RWPE2 (cell line): ENCODE results near the gene GRAMD4.

Experiments
- ATAC-seq: fragments of 200-7000 bp; cut with Tn5 transposase; 3 replicates; pipeline ENCODE4 v1.9.1; 2021; ENCODE audit warnings: low read depth
- DNase-seq: peaks from one replicate; pipeline ENCODE4 v3.0.0-alpha.2; 2020; ENCODE audit warnings: low spot score
- H3K27ac ChIP-seq: fragments of 450-650 bp; 2 replicates; pipeline ENCODE4 v1.5.1; 2017; ENCODE audit warnings: mild to moderate bottlenecking; ENCODE audit not compliant: poor library complexity, severe bottlenecking
- H3K27me3 ChIP-seq: fragments of 250-450 bp; sonication (Bioruptor Pico); 2 replicates; pipeline ENCODE4 v1.5.1; 2021; ENCODE audit warnings: mild to moderate bottlenecking, moderate library complexity; ENCODE audit not compliant: insufficient read depth, poor library complexity, severe bottlenecking
- H3K36me3 ChIP-seq: fragments of 250-450 bp; sonication (Bioruptor Pico); 2 replicates; pipeline ENCODE4 v1.5.1; 2020; ENCODE audit warnings: low read depth, mild to moderate bottlenecking, moderate library complexity
- H3K4me1 ChIP-seq: fragments of 250-450 bp; sonication (Bioruptor Pico); 2 replicates; pipeline ENCODE4 v1.5.1; 2021; ENCODE audit warnings: mild to moderate bottlenecking, moderate library complexity; ENCODE audit not compliant: insufficient read depth, poor library complexity, severe bottlenecking
- H3K4me3 ChIP-seq: fragments of 250-450 bp; sonication (Bioruptor Pico); 2 replicates; pipeline ENCODE4 v1.5.1; 2021; ENCODE audit warnings: mild to moderate bottlenecking, moderate library complexity; ENCODE audit not compliant: severe bottlenecking
- H3K9me3 ChIP-seq: fragments of 250-450 bp; sonication (Bioruptor Pico); 2 replicates; pipeline ENCODE4 v1.5.1; 2021; ENCODE audit warnings: mild to moderate bottlenecking, moderate library complexity; ENCODE audit not compliant: severe bottlenecking
- TF ChIP-seq, protein P1 (sequence below): fragments of 450-650 bp; IDR thresholded peaks from one replicate; pipeline ENCODE4 v1.5.1; 2017; ENCODE audit warnings: mild to moderate bottlenecking, moderate library complexity; ENCODE audit not compliant: poor library complexity, severe bottlenecking

GRAMD4 gene

GRCh38 chr22:46637711-46638600 lies 17.8 kb downstream of the GRAMD4 start:
- H3K36me3 ChIP-seq: no peaks in the 10 kb centered on the region
- DNase-seq (no peak), ATAC-seq (no peak)
- TF ChIP-seq, protein P1, sequence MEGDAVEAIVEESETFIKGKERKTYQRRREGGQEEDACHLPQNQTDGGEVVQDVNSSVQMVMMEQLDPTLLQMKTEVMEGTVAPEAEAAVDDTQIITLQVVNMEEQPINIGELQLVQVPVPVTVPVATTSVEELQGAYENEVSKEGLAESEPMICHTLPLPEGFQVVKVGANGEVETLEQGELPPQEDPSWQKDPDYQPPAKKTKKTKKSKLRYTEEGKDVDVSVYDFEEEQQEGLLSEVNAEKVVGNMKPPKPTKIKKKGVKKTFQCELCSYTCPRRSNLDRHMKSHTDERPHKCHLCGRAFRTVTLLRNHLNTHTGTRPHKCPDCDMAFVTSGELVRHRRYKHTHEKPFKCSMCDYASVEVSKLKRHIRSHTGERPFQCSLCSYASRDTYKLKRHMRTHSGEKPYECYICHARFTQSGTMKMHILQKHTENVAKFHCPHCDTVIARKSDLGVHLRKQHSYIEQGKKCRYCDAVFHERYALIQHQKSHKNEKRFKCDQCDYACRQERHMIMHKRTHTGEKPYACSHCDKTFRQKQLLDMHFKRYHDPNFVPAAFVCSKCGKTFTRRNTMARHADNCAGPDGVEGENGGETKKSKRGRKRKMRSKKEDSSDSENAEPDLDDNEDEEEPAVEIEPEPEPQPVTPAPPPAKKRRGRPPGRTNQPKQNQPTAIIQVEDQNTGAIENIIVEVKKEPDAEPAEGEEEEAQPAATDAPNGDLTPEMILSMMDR: no peak
- H3K27ac ChIP-seq: no peak overlapping the region
- H3K9me3 ChIP-seq: no peaks in the 10 kb centered on the region
- no peaks in the 10 kb centered on the region for H3K27me3 ChIP-seq
- no peak overlapping the region for H3K4me3 ChIP-seq
- no peaks in the 10 kb centered on the region for H3K4me1 ChIP-seq

GRCh38 chr22:46638601-46639431 lies 18.6 kb downstream of the GRAMD4 start:
- no peak for DNase-seq
- no peaks in the 10 kb centered on the region for H3K27me3 ChIP-seq
- no peaks in the 10 kb centered on the region for H3K36me3 ChIP-seq

GRCh38 chr22:46639843-46640242 lies 19.7 kb downstream of the GRAMD4 start:
- DNase-seq (no peak), ATAC-seq (no peak)
- H3K27ac ChIP-seq: no peak overlapping the region
- TF ChIP-seq, protein P1: no peak
- H3K9me3 ChIP-seq: no peaks in the 10 kb centered on the region
- no peaks in the 10 kb centered on the region for H3K27me3 ChIP-seq
- no peaks in the 10 kb centered on the region for H3K4me1 ChIP-seq
- H3K4me3 ChIP-seq: no peak overlapping the region
- no peaks in the 10 kb centered on the region for H3K36me3 ChIP-seq

More at GRCh38 chr22:46638601-46639431, 18.6 kb downstream of the GRAMD4 start:
- no peak overlapping the region for H3K4me3 ChIP-seq
- no peaks in the 10 kb centered on the region for H3K4me1 ChIP-seq
- TF ChIP-seq, protein P1: no peak
- no peak for ATAC-seq
- no peaks in the 10 kb centered on the region for H3K9me3 ChIP-seq
- H3K27ac ChIP-seq: no peak overlapping the region

- TF ChIP-seq, protein P1: no peak
- DNase-seq: no peak
- no peak for ATAC-seq
- no peaks in the 10 kb centered on the region for H3K9me3 ChIP-seq
- no peaks in the 10 kb centered on the region for H3K36me3 ChIP-seq
- H3K4me1 ChIP-seq: no peaks in the 10 kb centered on the region
- no peaks in the 10 kb centered on the region for H3K27me3 ChIP-seq
- no peak overlapping the region for H3K4me3 ChIP-seq
- no peak overlapping the region for H3K27ac ChIP-seq
Observed at GRCh38 chr22:46640293-46641055, 20.3 kb downstream of the GRAMD4 start.
